Caki2 (cell line): Measurements from ENCODE around the gene FOXA3. TPM values are rescaled to one million over a fixed set of nuclear protein-coding genes. Genes with fewer than 3 reads are reported as not detected.
"Not testable (repeated sequence)": the region's sequence is repeated elsewhere in the genome, so short reads cannot be mapped to it uniquely, and the experiment has no call there.

Experiments used
- DNase-seq: peaks from one replicate; pipeline ENCODE4 v3.0.0-alpha.2; 2015; ENCODE audit warnings: low read depth
- in situ Hi-C: cut with HindIII; loops from 2 replicates; pipeline ENCODE4 v1.10.0; 2016; ENCODE audit warnings: low sequenced_read_pairs, low pct_unique_long_range_greater_than_20kb, mixed read lengths
- total RNA-seq: library from RNA; depleted of rRNA; stranded (reverse); fragments of >200 nt; shearing (Covaris generic); gene quantifications from 2 replicates; pipeline ENCODE4 v1.2.3, GENCODE V29; 2014; ENCODE audit warnings: low replicate concordance

The FOXA3 gene
- total RNA-seq, 1 experiment from 2014 or later = 0.14 TPM

GRCh38 chr19:45865269-45865948 is 1.3 kb downstream of the FOXA3 start:
- DNase-seq = no peak
- in situ Hi-C loops = no loop called here

DNA sequence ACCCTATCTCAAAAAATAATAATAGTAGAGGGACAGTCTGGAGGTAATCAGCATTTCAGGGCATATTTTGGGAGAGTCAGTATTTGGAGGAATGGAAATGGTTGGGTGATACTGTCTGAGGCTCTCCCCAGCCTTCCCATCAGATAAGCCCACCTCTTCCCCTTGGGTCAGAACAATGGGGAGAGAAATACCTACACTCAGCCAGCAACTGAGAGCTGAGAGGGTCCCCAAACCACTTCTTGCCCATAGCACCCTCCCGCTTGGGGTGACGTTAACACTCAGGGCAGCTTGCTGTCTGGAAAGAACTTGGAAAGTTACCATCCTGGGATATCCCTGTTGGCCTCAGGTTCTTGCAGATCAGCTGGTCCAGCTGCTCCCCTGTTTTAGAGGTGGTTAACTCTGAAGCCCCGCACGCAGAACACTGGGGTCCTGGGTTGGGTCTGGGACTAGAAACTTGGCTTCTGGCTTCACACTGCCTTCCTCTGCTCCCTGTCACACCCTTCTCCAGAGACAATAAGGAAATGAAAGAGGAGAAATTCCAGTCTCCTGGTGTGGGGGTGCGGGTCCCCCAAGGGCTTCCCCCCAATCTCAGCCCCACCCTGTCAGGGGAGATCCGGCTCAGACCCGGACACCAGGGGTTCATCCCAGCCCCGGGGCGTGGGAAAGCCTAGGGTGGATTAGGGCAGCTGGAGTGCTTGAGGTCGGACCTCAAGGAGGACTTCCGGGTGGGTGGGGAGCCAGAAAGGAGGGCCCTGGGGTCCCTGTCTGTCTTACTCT is 2.5 kb downstream of the FOXA3 start:
- DNase-seq = no peak
- in situ Hi-C loops = no loop called here

DNA sequence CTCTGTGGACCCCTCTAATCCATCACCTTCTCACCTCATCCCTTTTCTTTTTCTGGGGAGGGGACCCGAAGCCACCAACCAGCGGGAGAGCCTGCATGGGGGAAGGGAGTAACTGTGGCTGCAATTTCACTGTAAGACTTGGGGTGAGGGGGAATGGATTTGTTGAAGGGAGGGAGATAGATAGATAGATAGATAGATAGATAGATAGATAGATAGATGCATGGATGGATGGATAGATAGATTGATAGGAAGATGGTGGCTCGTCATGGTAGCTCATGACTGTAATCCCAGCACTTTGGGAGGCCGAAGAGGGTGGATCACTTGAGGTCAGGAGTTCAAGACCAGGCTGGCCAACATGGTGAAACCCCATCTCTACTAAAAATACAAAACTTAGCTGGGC is 3.1 kb downstream of the FOXA3 start:
- in situ Hi-C loops, DNase-seq: not testable (repeated sequence)

DNA sequence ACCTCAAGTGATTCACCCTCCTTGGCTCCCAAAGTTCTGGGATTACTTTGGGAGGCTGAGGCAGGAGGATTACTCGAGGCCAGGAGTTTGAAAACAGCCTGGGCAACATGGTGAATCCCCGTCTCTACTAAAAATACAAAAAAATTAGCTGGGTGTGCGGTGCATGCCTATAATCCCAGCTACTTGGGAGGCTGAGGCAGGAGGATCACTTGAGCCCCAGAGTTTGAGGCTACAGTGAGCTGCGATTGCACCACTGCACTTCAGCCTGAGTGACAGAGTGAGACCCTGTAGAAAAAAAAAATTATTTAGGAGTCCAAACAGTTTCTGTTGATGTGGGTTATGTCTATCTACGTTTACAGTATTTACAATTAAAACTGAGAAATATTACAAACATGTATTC is 6.7 kb downstream of the FOXA3 start:
- in situ Hi-C loops = no loop called here
- no peak for DNase-seq

- DNase-seq = no peak
- in situ Hi-C loops = no loop called here
These were observed 8.2 kb downstream of the FOXA3 start for GRCh38 chr19:45872095-45872919.

GRCh38 chr19:45873219-45873772 is 9.2 kb downstream of the FOXA3 start:
- DNase-seq = no peak
- in situ Hi-C loops = no loop called here

- no peak for DNase-seq
- in situ Hi-C loops = no loop called here
These were observed 10.5 kb downstream of the FOXA3 start for GRCh38 chr19:45874620-45874966.

DNA sequence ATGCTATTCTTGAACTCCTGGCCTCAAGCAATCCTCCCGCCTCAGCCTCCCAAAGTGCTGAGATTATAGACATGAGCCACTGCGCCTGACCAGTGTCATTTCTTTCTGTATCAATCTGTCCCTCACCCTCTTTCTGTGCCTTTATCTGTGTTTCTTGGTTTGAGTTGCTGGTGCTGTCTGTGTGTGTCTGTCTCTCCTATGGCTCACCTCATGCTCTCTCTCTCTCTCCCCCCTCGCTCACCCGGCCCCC is 12.0 kb downstream of the FOXA3 start:
- in situ Hi-C loops = no loop called here
- no peak for DNase-seq

DNA sequence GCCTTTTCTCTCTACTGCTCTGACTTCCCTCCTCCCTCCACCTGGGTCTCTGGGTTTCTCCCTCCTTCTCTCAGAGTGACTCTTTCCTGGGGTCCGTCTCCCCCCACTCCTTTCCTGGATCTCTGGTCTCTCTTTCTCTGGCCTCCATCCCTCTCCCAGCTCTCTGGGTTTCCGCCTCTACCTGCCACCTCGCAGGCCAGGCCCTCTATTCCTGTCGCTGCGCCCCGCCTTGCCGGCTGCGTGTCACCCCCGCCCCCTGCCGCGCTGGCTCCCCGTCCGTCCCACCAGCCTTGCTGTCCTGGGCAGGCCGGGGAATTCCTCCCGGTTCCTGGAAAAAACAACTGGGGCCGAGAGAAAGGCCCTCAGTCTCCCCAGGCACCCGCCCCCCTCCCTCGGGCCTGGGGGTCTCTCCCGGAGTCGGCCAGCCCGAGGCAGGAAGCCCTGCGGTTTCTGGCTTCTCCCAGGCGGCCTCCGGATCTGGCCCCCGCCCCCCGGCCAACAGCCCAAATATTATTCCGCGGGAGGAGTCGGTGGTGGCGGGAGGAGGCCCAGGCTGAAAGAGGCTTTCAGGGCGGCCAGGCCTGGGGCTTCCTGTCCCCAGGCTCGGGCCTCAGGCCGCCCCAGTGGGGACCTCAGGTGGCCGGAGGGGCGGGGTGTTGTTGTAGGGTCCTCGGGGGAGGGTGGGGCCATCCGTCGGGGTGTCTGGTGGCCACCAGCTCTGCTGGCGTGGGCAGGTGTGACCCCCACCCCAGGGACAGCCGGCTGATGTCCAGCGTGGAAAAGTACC is 12.5 kb downstream of the FOXA3 start:
- in situ Hi-C loops = no loop called here
- DNase-seq = no peak

- DNase-seq = no peak
- in situ Hi-C loops = no loop called here
These were observed 14.1 kb downstream of the FOXA3 start for GRCh38 chr19:45878043-45878794.

DNA sequence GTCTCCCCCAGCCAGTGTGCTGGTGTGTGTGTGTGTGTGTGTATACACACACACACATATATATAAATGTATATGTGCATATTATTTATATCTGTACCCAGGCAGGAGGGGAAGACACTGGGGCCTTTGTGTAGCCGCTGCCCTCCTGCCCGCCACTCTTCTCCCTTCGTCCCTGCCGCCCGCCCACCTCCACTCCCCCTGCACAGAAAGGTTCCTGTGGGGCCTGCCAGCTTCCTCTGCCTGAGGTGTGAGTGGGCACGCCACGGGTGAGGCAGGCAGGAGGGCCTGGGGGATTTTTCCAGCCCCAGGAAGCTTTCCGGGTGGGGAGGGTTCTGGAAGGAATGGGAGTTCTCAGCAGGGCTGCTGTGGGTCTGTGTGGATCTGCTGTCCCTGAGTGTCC is 14.9 kb downstream of the FOXA3 start:
- DNase-seq = no peak
- in situ Hi-C loops = no loop called here

DNA sequence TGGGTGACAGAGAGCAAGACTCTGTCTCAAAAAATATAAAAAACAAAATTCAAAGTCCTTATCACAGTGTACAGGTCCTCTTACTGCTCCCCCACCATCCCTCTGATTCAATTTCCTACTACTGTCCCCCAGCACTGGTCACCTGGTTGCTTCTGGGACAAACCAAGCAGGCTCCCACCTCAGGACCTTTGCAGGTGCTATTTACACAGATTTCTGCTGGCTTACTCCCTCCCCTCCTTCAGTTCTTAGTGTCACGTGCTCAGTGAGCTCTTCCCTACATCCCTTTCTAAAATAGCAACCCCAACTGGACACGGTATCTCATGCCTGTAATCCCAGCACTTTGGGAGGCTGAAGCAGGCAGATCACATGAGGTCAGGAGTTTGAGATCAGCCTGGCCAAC is 15.8 kb downstream of the FOXA3 start:
- DNase-seq = no peak
- in situ Hi-C loops = no loop called here

DNA sequence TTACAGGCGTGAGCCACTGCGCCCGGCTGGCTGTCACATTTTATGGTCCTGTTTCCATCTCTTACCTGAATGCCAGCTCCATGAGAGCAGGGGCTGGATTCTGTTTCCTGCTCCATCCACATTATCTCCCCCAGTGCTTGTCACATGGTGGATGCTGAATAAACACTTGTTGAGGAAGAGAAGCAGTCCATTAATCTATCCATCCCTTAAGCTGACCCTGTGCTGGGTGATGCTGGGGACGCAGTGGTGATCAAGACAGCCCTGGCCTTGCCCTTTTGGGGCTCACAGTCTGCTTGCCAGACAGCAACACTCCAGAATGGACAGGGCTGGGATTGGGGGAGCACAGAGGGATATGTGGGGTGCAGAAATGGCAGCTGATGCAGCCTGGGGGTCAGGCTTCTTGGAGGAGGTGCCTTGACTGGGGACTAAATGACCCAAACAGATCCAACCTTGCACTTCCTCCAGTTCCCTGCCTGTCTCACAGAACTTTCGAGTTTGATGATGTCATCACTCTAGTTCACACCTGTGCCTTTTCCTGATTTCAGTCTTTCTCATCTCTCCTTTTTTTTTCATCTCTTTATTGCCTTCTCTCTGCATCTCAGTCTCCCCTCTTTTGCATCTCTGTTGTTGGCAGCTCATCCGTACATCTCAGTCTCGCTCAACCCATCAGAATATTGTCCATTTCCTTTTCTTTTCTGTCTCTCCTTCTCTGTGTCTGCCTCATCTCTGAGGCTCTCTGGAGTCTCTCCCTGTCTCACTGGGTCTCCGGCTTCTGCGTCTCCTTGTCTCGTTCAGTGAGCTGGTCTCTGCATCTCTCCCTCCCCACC is 17.2 kb downstream of the FOXA3 start:
- in situ Hi-C loops = no loop called here

GRCh38 chr19:45881909-45882528 is 17.9 kb downstream of the FOXA3 start:
- in situ Hi-C loops = no loop called here

More for the DNA sequence above, 17.2 kb downstream of the FOXA3 start:
- no peak for DNase-seq

DNA sequence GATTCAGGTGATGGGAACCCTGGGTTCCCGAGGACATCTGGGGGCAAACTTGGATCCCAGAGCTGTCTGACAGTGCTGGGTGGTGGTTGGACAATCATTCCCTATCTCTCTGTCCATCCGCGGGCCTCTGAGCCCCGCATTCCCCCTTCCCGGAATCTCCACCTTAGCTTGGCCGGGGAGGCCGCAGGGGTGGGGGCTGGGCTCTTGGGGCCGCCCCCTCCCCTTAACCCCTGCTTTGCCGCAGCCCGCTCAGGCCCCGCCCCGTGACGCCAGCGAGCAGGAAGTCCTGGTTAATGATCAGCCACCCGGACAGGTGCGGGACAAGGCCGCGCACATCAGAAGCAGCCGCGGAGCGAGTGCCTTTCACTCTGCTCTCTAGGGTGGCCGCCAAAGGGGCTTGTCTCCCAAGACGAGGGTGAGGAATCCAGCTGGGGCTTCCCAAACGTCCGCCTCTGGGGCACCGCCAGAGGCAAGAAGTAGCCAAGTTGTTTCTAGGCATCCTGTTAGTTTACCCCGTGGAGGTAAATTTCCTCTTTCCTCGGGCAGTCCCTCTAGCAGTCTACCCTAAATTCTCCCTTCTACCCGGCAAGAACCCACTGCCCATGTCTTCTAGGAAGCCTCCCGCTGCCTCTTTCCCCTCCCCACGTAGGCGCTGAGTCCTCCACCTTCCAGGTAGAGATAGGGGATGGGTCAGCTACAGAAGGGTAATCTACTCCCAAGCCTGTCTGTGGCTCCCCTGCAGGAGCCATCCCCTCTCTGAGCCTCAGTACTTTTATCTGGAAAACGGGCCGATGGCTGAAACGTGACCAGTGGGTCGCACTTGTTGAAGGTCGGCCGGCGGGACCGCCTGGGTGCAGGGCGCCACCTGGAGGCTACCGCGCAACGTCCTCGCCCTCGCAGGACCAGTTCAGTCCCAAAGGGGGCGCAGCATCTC is 18.8 kb downstream of the FOXA3 start:
- in situ Hi-C loops = no loop called here
- peak; percentile 93 for DNase-seq

More at GRCh38 chr19:45881909-45882528, 17.9 kb downstream of the FOXA3 start:
- no peak for DNase-seq

DNA sequence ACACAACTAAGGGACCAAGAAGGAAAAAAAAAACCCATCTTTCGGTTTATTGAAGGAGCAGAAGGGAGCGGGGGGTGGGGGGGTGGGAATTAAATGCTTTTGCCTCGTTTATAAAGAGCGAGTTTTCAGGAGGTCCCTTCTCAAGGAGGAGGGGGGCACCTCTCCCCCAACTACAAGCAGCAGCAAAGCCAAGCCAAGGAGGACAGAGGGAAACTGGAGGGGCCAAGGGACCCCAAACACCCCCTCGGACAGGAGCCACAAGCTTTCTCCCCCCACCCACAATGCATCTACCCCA is 19.4 kb downstream of the FOXA3 start:
- in situ Hi-C loops = no loop called here
- DNase-seq = no peak
